Gastroesophageal sphincter (tissue), 3 donors: Measurements from ENCODE around the gene B3GALT4.

Experiments used
- CTCF ChIP-seq, 4 experiments: fragments of 200-600 bp in 2 of 4; fragments of 450-650 bp in 2 of 4; sonication (generic) in 1 of 4; IDR thresholded peaks; one replicate each; pipeline ENCODE4 v1.5.1; 2017 to 2019; ENCODE audit warnings: antibody characterized with exemption in 4 of 4, mild to moderate bottlenecking in 2 of 4, moderate library complexity in 2 of 4
- EP300 ChIP-seq: sonication (generic); formaldehyde crosslinking; IDR thresholded peaks from one replicate; pipeline ENCODE4 v1.6.1; 2017; ENCODE audit warnings: antibody characterized with exemption, mild to moderate bottlenecking
- POLR2A ChIP-seq, 2 donors: fragments of 450-650 bp; IDR thresholded peaks; one replicate each; pipeline ENCODE4 v1.6.1; 2017; ENCODE audit warnings: antibody characterized with exemption in 2 of 2, mild to moderate bottlenecking in 2 of 2, moderate library complexity in 1 of 2

- TF ChIP-seq POLR2A (IDR thresholded peaks at IDR 0.05) (no peak), CTCF (IDR thresholded peaks at IDR 0.05) (no peak), EP300 (no peak)
Observed at GRCh38 chr6:33313105-33313708, 36.3 kb downstream of the B3GALT4 start.
